Measurements from ENCODE around the gene PDGFD.

Gene PDGFD

GRCh38 chr11:103875855-103876510 lies 288.0 kb downstream of the PDGFD start:
- DNase-seq = no peak

- no peak for DNase-seq
Measured at GRCh38 chr11:103872748-103873147, 291.2 kb downstream of the PDGFD start.

GRCh38 chr11:103871923-103872551 lies 291.9 kb downstream of the PDGFD start:
- no peak for DNase-seq

- DNase-seq = no peak
Measured at GRCh38 chr11:103870821-103871309, 293.1 kb downstream of the PDGFD start.

GRCh38 chr11:103867481-103867880 lies 296.5 kb downstream of the PDGFD start:
- DNase-seq = no peak

GRCh38 chr11:103863497-103863896 lies 300.4 kb downstream of the PDGFD start:
- no peak for DNase-seq

- DNase-seq = no peak
Measured at GRCh38 chr11:103862802-103863174, 301.2 kb downstream of the PDGFD start.

- DNase-seq = no peak
Measured at GRCh38 chr11:103862094-103862801, 301.7 kb downstream of the PDGFD start.

All from NCI-H1048 (cell line).